Activated CD4-positive, alpha-beta T cell treated with anti-CD3 and anti-CD28 coated beads, Interleukin-2, amount 10 ng/mL, durations not matched to agents 7 days and 5 days (primary cell): ENCODE data around the gene MNX1. TPM values are rescaled to one million over a fixed set of nuclear protein-coding genes. Genes with fewer than 3 reads are reported as not detected.
A peak's percentile ranks its signal among the peaks of the same experiment; 100 is the strongest.

ENCODE experiments used
- CTCF ChIA-PET: fragments of 350-600 bp; sonication (Branson Sonifier 250); formaldehyde crosslinking; loops from one replicate; lab custom pipeline; 2021; ENCODE audit warnings: antibody characterized with exemption; lab: Charles Lee
- POLR2A ChIA-PET: fragments of 350-600 bp; sonication (Branson Sonifier 250); formaldehyde crosslinking; loops from one replicate; lab custom pipeline; 2021; ENCODE audit warnings: antibody characterized with exemption; lab: Charles Lee
- DNase-seq: peaks from one replicate; pipeline ENCODE4 v3.0.0-alpha.2; 2020
- H3K27ac Mint-ChIP-seq: one replicate; pipeline ENCODE4 v1.8.0; 2021; ENCODE audit warnings: mild to moderate bottlenecking, moderate library complexity, mixed read lengths
- H3K27me3 Mint-ChIP-seq: one replicate; pipeline ENCODE4 v1.8.0; 2021; ENCODE audit warnings: mixed read lengths
- H3K36me3 Mint-ChIP-seq: one replicate; pipeline ENCODE4 v1.8.0; 2021; ENCODE audit warnings: low read depth, mixed read lengths
- H3K4me1 Mint-ChIP-seq: one replicate; pipeline ENCODE4 v1.8.0; 2021; ENCODE audit warnings: mixed read lengths
- H3K4me3 Mint-ChIP-seq: one replicate; pipeline ENCODE4 v1.8.0; 2021; ENCODE audit warnings: mild to moderate bottlenecking, moderate library complexity, mixed read lengths
- H3K9me3 Mint-ChIP-seq: one replicate; pipeline ENCODE4 v1.8.0; 2021; ENCODE audit warnings: mixed read lengths
- total RNA-seq, 2 experiments: library from RNA; stranded (reverse); gene quantifications; one replicate each; pipeline ENCODE4 v1.2.3, GENCODE V29; 2021

MNX1 gene
- total RNA-seq, 2 experiments from 2014 or later, result not detected

- H3K36me3 Mint-ChIP-seq, result peaks cover 2% of the 10 kb centered on the region
- ChIA-PET CTCF (interaction anchor here (1.2 to 1.3 kb wide), 2 partner anchors 11 to 18 kb away, joined by 3 to 5 read pairs; no protein-coding TSS in a partner anchor), POLR2A (no interaction called here)
- H3K27me3 Mint-ChIP-seq, result peaks cover 71% of the 10 kb centered on the region
- no peaks in the 10 kb centered on the region for H3K9me3 Mint-ChIP-seq
- DNase-seq, result no peak
- no peak overlapping the region for H3K4me3 Mint-ChIP-seq
- H3K4me1 Mint-ChIP-seq, result peaks cover 25% of the 10 kb centered on the region
- peak overlapping the region; percentile 43 for H3K27ac Mint-ChIP-seq
These were observed 8.3 kb downstream of the MNX1 start for GRCh38 chr7:157001920-157002818.

GRCh38 chr7:157000741-157001653, 9.5 kb downstream of the MNX1 start:
- POLR2A ChIA-PET, result no interaction called here

GRCh38 chr7:156999958-157000726, 10.3 kb downstream of the MNX1 start:
- Mint-ChIP-seq H3K36me3 (peaks cover 2% of the 10 kb centered on the region), H3K27me3 (peaks cover 76% of the 10 kb centered on the region), H3K9me3 (no peaks in the 10 kb centered on the region), H3K4me3 (peak overlapping the region; percentile 47), H3K27ac (no peak overlapping the region), H3K4me1 (peaks cover 25% of the 10 kb centered on the region)
- CTCF ChIA-PET, result no interaction called here
- POLR2A ChIA-PET, result interaction anchor here (0.6 kb wide), 1 partner anchor 95 kb away, joined by 4 read pairs; no protein-coding TSS in a partner anchor
- DNase-seq, result no peak

More at GRCh38 chr7:157000741-157001653, 9.5 kb downstream of the MNX1 start:
- H3K36me3 Mint-ChIP-seq, result peaks cover 2% of the 10 kb centered on the region
- peaks cover 25% of the 10 kb centered on the region for H3K4me1 Mint-ChIP-seq
- H3K27me3 Mint-ChIP-seq, result peaks cover 74% of the 10 kb centered on the region
- peak overlapping the region; percentile 28 for H3K27ac Mint-ChIP-seq
- CTCF ChIA-PET, result no interaction called here
- no peak for DNase-seq
- H3K9me3 Mint-ChIP-seq, result no peaks in the 10 kb centered on the region
- H3K4me3 Mint-ChIP-seq, result peak overlapping the region; percentile 16

- DNase-seq, result no peak
- CTCF ChIA-PET, result interaction anchor here (1.2 kb wide), 1 partner anchor 23 kb away, joined by 3 read pairs; no protein-coding TSS in a partner anchor
- H3K27me3 Mint-ChIP-seq, result peaks cover 68% of the 10 kb centered on the region
- no peaks in the 10 kb centered on the region for H3K9me3 Mint-ChIP-seq
- POLR2A ChIA-PET, result interaction anchor here (0.6 kb wide), 1 partner anchor 94 kb away, joined by 4 read pairs; no protein-coding TSS in a partner anchor
- H3K4me1 Mint-ChIP-seq, result peaks cover 19% of the 10 kb centered on the region
- no peak overlapping the region for H3K27ac Mint-ChIP-seq
- H3K36me3 Mint-ChIP-seq, result peaks cover 2% of the 10 kb centered on the region
- peak overlapping the region; percentile 36 for H3K4me3 Mint-ChIP-seq
These were observed 11.2 kb downstream of the MNX1 start for GRCh38 chr7:156998988-156999957.

- no peak overlapping the region for H3K27ac Mint-ChIP-seq
- no peaks in the 10 kb centered on the region for H3K4me1 Mint-ChIP-seq
- H3K36me3 Mint-ChIP-seq, result no peaks in the 10 kb centered on the region
- CTCF ChIA-PET, result interaction anchor here (0.6 kb wide), 1 partner anchor 43 kb away, joined by 4 read pairs; no protein-coding TSS in a partner anchor
- POLR2A ChIA-PET, result no interaction called here
- H3K4me3 Mint-ChIP-seq, result no peak overlapping the region
- peaks cover 47% of the 10 kb centered on the region for H3K27me3 Mint-ChIP-seq
- DNase-seq, result no peak
- no peaks in the 10 kb centered on the region for H3K9me3 Mint-ChIP-seq
These were observed 16.0 kb downstream of the MNX1 start for GRCh38 chr7:156994417-156994816.

DNA sequence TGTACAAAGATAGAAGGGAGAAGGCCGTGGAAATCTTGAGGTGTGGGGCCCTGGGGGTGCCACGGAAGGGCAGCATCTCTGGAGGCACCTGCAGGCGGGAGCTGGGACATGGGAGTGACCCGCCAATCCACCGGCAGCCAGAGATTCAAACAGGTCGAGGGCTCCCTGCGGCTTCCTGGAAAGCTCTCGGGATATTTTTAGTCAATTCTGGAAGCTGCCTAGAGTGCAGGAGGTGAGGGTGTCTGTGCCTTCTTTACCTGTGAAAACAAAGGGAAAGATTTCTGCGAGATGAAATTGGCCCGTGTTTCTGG, 16.6 kb downstream of the MNX1 start:
- no peaks in the 10 kb centered on the region for H3K36me3 Mint-ChIP-seq
- peaks cover 43% of the 10 kb centered on the region for H3K27me3 Mint-ChIP-seq
- POLR2A ChIA-PET, result no interaction called here

GRCh38 chr7:156993021-156993924, 17.2 kb downstream of the MNX1 start:
- Mint-ChIP-seq H3K27ac (no peak overlapping the region), H3K27me3 (peaks cover 37% of the 10 kb centered on the region), H3K9me3 (no peaks in the 10 kb centered on the region), H3K4me3 (no peak overlapping the region), H3K4me1 (no peaks in the 10 kb centered on the region), H3K36me3 (no peaks in the 10 kb centered on the region)
- no peak for DNase-seq
- POLR2A ChIA-PET, result no interaction called here
- CTCF ChIA-PET, result interaction anchor here (1.2 kb wide), 1 partner anchor 281 kb away, joined by 3 read pairs; no protein-coding TSS in a partner anchor

More for the DNA sequence above, 16.6 kb downstream of the MNX1 start:
- Mint-ChIP-seq H3K27ac (no peak overlapping the region), H3K4me3 (no peak overlapping the region), H3K9me3 (no peaks in the 10 kb centered on the region), H3K4me1 (no peaks in the 10 kb centered on the region)
- CTCF ChIA-PET, result no interaction called here
- no peak for DNase-seq

DNA sequence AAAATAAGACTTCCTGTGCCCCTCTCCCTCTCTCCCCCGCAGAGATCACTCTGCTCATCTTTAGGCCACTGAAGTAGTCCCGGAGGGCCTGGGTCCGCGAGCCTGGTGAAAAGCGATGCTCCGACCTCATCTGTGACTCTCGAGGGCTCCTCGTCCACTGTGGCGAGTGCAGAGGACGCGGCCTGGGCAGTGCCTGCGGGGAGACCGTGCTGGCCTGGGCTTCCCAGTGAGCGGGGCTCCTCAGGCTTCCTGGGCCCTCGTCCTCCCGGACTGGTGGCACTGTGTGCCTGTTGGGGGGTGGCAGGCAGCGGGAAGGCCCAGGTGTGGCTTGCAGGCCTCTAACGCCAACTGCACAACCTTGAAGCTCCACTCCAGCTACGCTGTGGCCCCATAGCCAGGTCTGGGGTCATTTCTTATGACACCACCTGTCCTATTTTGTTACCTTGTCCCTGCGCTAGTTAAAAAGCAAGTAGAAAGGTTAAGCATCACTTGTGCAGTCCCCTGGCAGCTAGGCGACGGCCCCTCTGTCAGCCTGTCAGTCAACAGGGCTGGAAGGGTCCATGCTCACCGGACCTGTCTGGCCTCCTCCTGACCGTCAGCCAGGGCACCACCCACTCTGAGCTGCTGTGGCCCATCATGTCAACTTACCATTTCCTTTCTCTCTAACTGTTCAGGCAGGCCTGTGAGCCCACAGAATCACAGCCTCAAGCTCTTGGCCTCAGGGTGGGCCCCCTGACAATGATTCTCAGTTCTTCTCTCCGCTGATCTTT, 20.5 kb downstream of the MNX1 start:
- Mint-ChIP-seq H3K9me3 (no peaks in the 10 kb centered on the region), H3K4me3 (no peak overlapping the region), H3K36me3 (no peaks in the 10 kb centered on the region), H3K4me1 (no peaks in the 10 kb centered on the region), H3K27ac (no peak overlapping the region), H3K27me3 (peaks cover 12% of the 10 kb centered on the region)
- ChIA-PET POLR2A (no interaction called here), CTCF (interaction anchor here (1.2 to 1.4 kb wide), 2 partner anchors 10 to 40 kb away, joined by 3 read pairs; no protein-coding TSS in a partner anchor)
- DNase-seq, result no peak

DNA sequence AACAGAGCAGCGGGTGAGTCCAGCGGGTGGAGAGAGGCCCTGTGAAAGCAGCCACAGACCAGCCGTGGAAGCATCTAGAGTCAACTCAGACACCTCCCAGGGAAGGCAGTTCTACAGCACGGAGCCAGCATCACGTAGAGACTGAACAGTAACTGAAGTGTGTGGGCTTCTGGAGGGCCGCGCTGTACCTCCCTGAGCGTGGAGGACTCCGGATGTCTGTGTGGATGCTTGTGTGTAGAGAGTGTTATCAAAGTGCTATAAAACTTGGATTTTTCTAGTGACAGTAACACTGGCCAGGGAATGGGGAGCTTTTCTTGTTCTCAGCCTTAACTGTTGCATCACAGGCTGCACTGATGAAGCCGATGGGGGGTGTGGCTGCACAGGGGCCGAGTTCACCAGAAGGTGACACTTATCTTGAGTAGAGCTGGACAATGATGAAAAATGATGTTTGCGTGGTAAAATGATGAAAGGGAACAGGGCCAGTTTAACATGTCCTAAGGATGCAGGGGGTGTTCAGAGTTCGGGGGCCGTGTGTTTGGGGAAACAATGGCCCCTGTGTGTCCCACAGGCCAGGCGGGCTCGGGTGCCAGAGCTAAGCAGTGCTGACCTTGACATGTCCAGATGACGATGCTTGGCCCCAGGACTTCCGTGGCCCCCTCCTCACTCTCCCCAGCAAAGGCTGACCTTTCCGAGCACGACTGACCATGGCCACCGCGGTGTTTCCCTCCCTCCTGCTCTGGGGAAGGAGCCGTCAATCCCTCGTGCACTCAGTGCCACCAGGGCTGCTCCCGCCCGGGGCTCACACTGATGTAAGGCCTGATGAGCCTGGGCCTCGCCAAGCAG, 21.9 kb downstream of the MNX1 start:
- Mint-ChIP-seq H3K9me3 (no peaks in the 10 kb centered on the region), H3K27me3 (peaks cover 9% of the 10 kb centered on the region), H3K4me1 (no peaks in the 10 kb centered on the region), H3K27ac (no peak overlapping the region), H3K4me3 (no peak overlapping the region), H3K36me3 (no peaks in the 10 kb centered on the region)
- DNase-seq, result no peak
- ChIA-PET POLR2A (no interaction called here), CTCF (no interaction called here)
